HepG2 (cell line): ENCODE results near the gene SASS6.

Experiments
- FOXA3 ChIP-seq: IDR thresholded peaks from 2 replicates; pipeline ENCODE4 v1.6.1; 2016; ENCODE audit warnings: missing genetic modification reagents, missing compliant biosample characterization
- ZNF292 ChIP-seq: sonication (generic); formaldehyde crosslinking; IDR thresholded peaks from 2 replicates; pipeline ENCODE4 v1.8.1; 2022; ENCODE audit warnings: mild to moderate bottlenecking, low read depth, missing genetic modification reagents, borderline replicate concordance

DNA sequence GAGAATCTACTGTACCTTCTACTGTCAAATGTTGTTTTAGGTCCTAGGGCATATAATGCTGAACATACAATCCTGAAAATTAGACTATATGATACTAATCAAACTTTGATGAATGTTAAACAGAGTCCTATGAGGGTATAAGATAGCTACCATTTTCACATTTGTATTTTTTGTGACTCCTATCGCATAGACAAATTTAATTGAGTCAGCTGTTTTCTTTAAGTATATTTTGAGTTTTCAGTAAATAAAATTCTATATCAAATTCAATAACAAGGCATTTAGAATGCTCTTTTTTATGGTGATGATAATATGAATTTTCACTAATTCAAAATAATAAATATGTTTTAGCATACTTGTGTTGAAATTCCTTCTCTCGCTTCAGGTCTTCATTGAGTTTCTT, 35.3 kb upstream of the SASS6 start:
- no peak for TF ChIP-seq ZNF292 (CRISPR knock-in tag)
- TF ChIP-seq FOXA3 (CRISPR knock-in tag) = no peak
